WTC11 (cell line): ENCODE measurements around the gene BRMS1. TPM values are rescaled to one million over a fixed set of nuclear protein-coding genes. Genes with fewer than 3 reads are reported as not detected.

ENCODE experiments used
- ATAC-seq: fragments of 200-7000 bp; cut with Tn5 transposase; 2 replicates; pipeline ENCODE4 v1.10.0; 2021; ENCODE audit warnings: mild to moderate bottlenecking, moderate library complexity
- CTCF ChIA-PET: fragments of 300-600 bp; sonication (Branson Sonifier 250); formaldehyde crosslinking; loops from one replicate; lab custom pipeline; 2021; ENCODE audit warnings: antibody characterized with exemption; lab: Charles Lee
- POLR2A ChIA-PET: fragments of 350-600 bp; sonication (Branson Sonifier 250); formaldehyde crosslinking; loops from one replicate; lab custom pipeline; 2021; ENCODE audit warnings: antibody characterized with exemption; lab: Charles Lee
- DNase-seq: peaks from one replicate; pipeline ENCODE4 v3.0.0; 2021; ENCODE audit warnings: low spot score
- H3K27ac Mint-ChIP-seq: 2 replicates; pipeline ENCODE4 v1.8.0; 2021; ENCODE audit warnings: mixed read lengths
- H3K27me3 Mint-ChIP-seq: 2 replicates; pipeline ENCODE4 v1.8.0; 2021; ENCODE audit warnings: low read depth, mild to moderate bottlenecking, moderate library complexity, mixed read lengths
- H3K36me3 Mint-ChIP-seq: 2 replicates; pipeline ENCODE4 v1.8.0; 2021; ENCODE audit warnings: mixed read lengths
- H3K4me1 Mint-ChIP-seq: 2 replicates; pipeline ENCODE4 v1.8.0; 2022; ENCODE audit warnings: mixed read lengths
- H3K4me3 Mint-ChIP-seq: 2 replicates; pipeline ENCODE4 v1.8.0; 2021; ENCODE audit warnings: mild to moderate bottlenecking, moderate library complexity, mixed read lengths
- H3K9me3 Mint-ChIP-seq: 2 replicates; pipeline ENCODE4 v1.8.0; 2021; ENCODE audit warnings: mixed read lengths
- AFF4 ChIP-seq: sonication (generic); formaldehyde crosslinking; IDR thresholded peaks from 2 replicates; pipeline ENCODE4 v1.8.1; 2023; ENCODE audit warnings: mild to moderate bottlenecking, missing genetic modification reagents, borderline replicate concordance
- ATF1 ChIP-seq: sonication (generic); formaldehyde crosslinking; IDR thresholded peaks from 2 replicates; pipeline ENCODE4 v1.8.1; 2023; ENCODE audit warnings: mild to moderate bottlenecking, moderate library complexity, missing genetic modification reagents
- CREB1 ChIP-seq: sonication (generic); formaldehyde crosslinking; IDR thresholded peaks from 2 replicates; pipeline ENCODE4 v1.8.0; 2023; ENCODE audit warnings: mild to moderate bottlenecking, missing genetic modification reagents
- CREM ChIP-seq: sonication (generic); formaldehyde crosslinking; IDR thresholded peaks from 2 replicates; pipeline ENCODE4 v1.8.1; 2022; ENCODE audit warnings: mild to moderate bottlenecking, missing genetic modification reagents, moderate library complexity
- CTCF ChIP-seq: fragments of 200-600 bp; IDR thresholded peaks from 2 replicates; pipeline ENCODE4 v1.8.0; 2022; ENCODE audit warnings: antibody characterized with exemption
- HMGXB4 ChIP-seq: sonication (generic); formaldehyde crosslinking; IDR thresholded peaks from 2 replicates; pipeline ENCODE4 v1.8.1; 2023; ENCODE audit warnings: mild to moderate bottlenecking, moderate library complexity, missing genetic modification reagents
- KAT7 ChIP-seq: sonication (generic); formaldehyde crosslinking; IDR thresholded peaks from 2 replicates; pipeline ENCODE4 v1.8.1; 2023; ENCODE audit warnings: missing genetic modification reagents, mild to moderate bottlenecking, borderline replicate concordance
- PRRX2 ChIP-seq: fragments of 250-450 bp; sonication (Bioruptor Pico); IDR thresholded peaks from 2 replicates; pipeline ENCODE4 v1.8.0; 2021; ENCODE audit warnings: mild to moderate bottlenecking
- RELA ChIP-seq: sonication (generic); formaldehyde crosslinking; IDR thresholded peaks from 2 replicates; pipeline ENCODE4 v1.8.1; 2022; ENCODE audit warnings: missing genetic modification reagents, mild to moderate bottlenecking, borderline replicate concordance
- STAT6 ChIP-seq: sonication (generic); formaldehyde crosslinking; conservative IDR thresholded peaks from 2 replicates; pipeline ENCODE4 v1.8.1; 2023; ENCODE audit warnings: mild to moderate bottlenecking, low read depth, missing genetic modification reagents, moderate library complexity
- TEAD4 ChIP-seq: sonication (generic); formaldehyde crosslinking; IDR thresholded peaks from 2 replicates; pipeline ENCODE4 v1.8.0; 2022; ENCODE audit warnings: mild to moderate bottlenecking, missing genetic modification reagents
- USF2 ChIP-seq: sonication (generic); formaldehyde crosslinking; IDR thresholded peaks from 2 replicates; pipeline ENCODE4 v1.8.1; 2023; ENCODE audit warnings: mild to moderate bottlenecking, missing genetic modification reagents, moderate library complexity
- ZBTB21 ChIP-seq: sonication (generic); formaldehyde crosslinking; IDR thresholded peaks from 2 replicates; pipeline ENCODE4 v1.8.1; 2023; ENCODE audit warnings: mild to moderate bottlenecking, missing genetic modification reagents, borderline replicate concordance
- ZMAT4 ChIP-seq: fragments of 250-450 bp; sonication (Bioruptor Pico); IDR thresholded peaks from 2 replicates; pipeline ENCODE4 v1.9.0; 2021; ENCODE audit warnings: mild to moderate bottlenecking
- ZNF219 ChIP-seq: sonication (generic); formaldehyde crosslinking; IDR thresholded peaks from 2 replicates; pipeline ENCODE4 v1.8.0; 2023; ENCODE audit warnings: missing genetic modification reagents, mild to moderate bottlenecking, borderline replicate concordance
- ZNF281 ChIP-seq: sonication (generic); formaldehyde crosslinking; IDR thresholded peaks from 2 replicates; pipeline ENCODE4 v1.8.0; 2023; ENCODE audit warnings: mild to moderate bottlenecking, missing genetic modification reagents
- ZNF423 ChIP-seq: fragments of 250-450 bp; sonication (Bioruptor Pico); IDR thresholded peaks from 2 replicates; pipeline ENCODE4 v2.1.2; 2022; ENCODE audit warnings: mild to moderate bottlenecking, moderate library complexity
- total RNA-seq: library from RNA; stranded (reverse); gene quantifications from 3 replicates; pipeline ENCODE4 v1.2.3, GENCODE V29; 2021

Gene BRMS1
- total RNA-seq, 1 experiment from 2014 or later: 44.5 TPM

- Mint-ChIP-seq H3K27ac (no peak overlapping the region; the same call in 1 of the 2 replicates), H3K4me3 (peak overlapping the region; percentile 96), H3K27me3 (peaks cover 4% of the 10 kb centered on the region; the same call in 1 of the 2 replicates), H3K9me3 (no peaks in the 10 kb centered on the region), H3K4me1 (peaks cover 22% of the 10 kb centered on the region)
- no peak for DNase-seq
- CTCF ChIA-PET: interaction anchor here (2.9 kb wide), 1 partner anchor 30 kb away, joined by 20 read pairs; no protein-coding TSS in a partner anchor
- no peak for ATAC-seq
- POLR2A ChIA-PET: no interaction called here
- TF ChIP-seq HMGXB4 (CRISPR knock-in tag): no peak
- TF ChIP-seq STAT6 (CRISPR knock-in tag): no peak
- TF ChIP-seq TEAD4 (CRISPR knock-in tag): no peak
- TF ChIP-seq PRRX2 (CRISPR knock-in tag): no peak
- TF ChIP-seq ZNF219 (CRISPR knock-in tag): no peak
- no peak for TF ChIP-seq CREM
- TF ChIP-seq ZBTB21: no peak
- TF ChIP-seq, all 79 proteins: peak for 0
- H3K36me3 Mint-ChIP-seq: peaks cover 10% of the 10 kb centered on the region
Observed at GRCh38 chr11:66343176-66343575, 1.7 kb downstream of the BRMS1 start.

GRCh38 chr11:66341502-66342126 lies 3.3 kb downstream of the BRMS1 start:
- Mint-ChIP-seq H3K27me3 (no peaks in the 10 kb centered on the region), H3K4me1 (peaks cover 25% of the 10 kb centered on the region), H3K9me3 (no peaks in the 10 kb centered on the region), H3K36me3 (peaks cover 10% of the 10 kb centered on the region), H3K4me3 (no peak overlapping the region), H3K27ac (no peak overlapping the region)
- CTCF ChIA-PET: interaction anchor here (0.9 to 1.2 kb wide), 2 partner anchors 22 to 29 kb away, joined by 6 read pairs; no protein-coding TSS in a partner anchor
- DNase-seq (no peak), ATAC-seq (no peak)
- POLR2A ChIA-PET: no interaction called here
- TF ChIP-seq RELA (CRISPR knock-in tag) (no peak), ZNF281 (no peak), HMGXB4 (CRISPR knock-in tag) (no peak), CTCF (no peak), KAT7 (CRISPR knock-in tag) (no peak), AFF4 (CRISPR knock-in tag) (no peak), ZNF423 (CRISPR knock-in tag) (no peak), USF2 (CRISPR knock-in tag) (no peak), ATF1 (no peak), CREB1 (CRISPR knock-in tag) (no peak), ZMAT4 (CRISPR knock-in tag) (no peak)
